A549 (cell line): ENCODE results near the gene NAA15. TPM values are rescaled to one million over a fixed set of nuclear protein-coding genes. Genes with fewer than 3 reads are reported as not detected.

Experiments used
- ATAC-seq, 2 experiments: fragments of 200-7000 bp in 1 of 2; fragments of >200 bp in 1 of 2; cut with Nextera tagmentation in 1 of 2; cut with Tn5 transposase in 1 of 2; 3 replicates each; pipeline versions ENCODE4 v1.8.0 to v1.9.1; 2018 to 2020; ENCODE audit warnings: mild to moderate bottlenecking in 1 of 2, moderate library complexity in 1 of 2
- CTCF ChIA-PET: fragments of 300-600 bp; sonication (Branson Sonifier 250); formaldehyde crosslinking; extraction: SDS; loops from one replicate; lab custom pipeline; 2021; ENCODE audit warnings: antibody characterized with exemption, inconsistent platforms; lab: Yijun Ruan, JAX
- POLR2A ChIA-PET: fragments of 350-600 bp; formaldehyde crosslinking; extraction: SDS; loops from one replicate; lab custom pipeline; 2021; ENCODE audit warnings: antibody characterized with exemption, inconsistent platforms; lab: Yijun Ruan, JAX
- DNase-seq, 2 experiments: peaks; one replicate each; pipeline versions ENCODE4 v3.0.0 to v3.0.0-alpha.2; 2011 to 2016; ENCODE audit warnings: low read depth in 1 of 2, low spot score in 1 of 2
- FAIRE-seq: peaks from 2 replicates; lab custom pipeline; 2011; peaks lifted over from hg19 to GRCh38; lab: Jason Lieb, UNC
- H3K27ac ChIP-seq, 2 experiments: fragments of >200 bp; sonication (Bioruptor Twin); formaldehyde crosslinking; 3 replicates each; pipeline ENCODE4 v1.5.1; 2016 to 2017
- H3K4me1 ChIP-seq: fragments of >200 bp; sonication (Bioruptor Twin); formaldehyde crosslinking; 3 replicates; pipeline ENCODE4 v1.6.1; 2016
- H3K4me2 ChIP-seq: fragments of >200 bp; sonication (Bioruptor Twin); formaldehyde crosslinking; 3 replicates; pipeline ENCODE4 v1.6.1; 2016
- H3K4me3 ChIP-seq: fragments of >200 bp; sonication (Bioruptor Twin); formaldehyde crosslinking; 3 replicates; pipeline ENCODE4 v1.5.1; 2016
- H3K9me3 ChIP-seq: fragments of >200 bp; sonication (Bioruptor Twin); formaldehyde crosslinking; 3 replicates; pipeline ENCODE4 v1.6.1; 2016
- BHLHE40 ChIP-seq: IDR thresholded peaks from 2 replicates; pipeline ENCODE4 v1.6.1; 2012; ENCODE audit warnings: low read depth, low read length, inconsistent platforms
- CEBPB ChIP-seq, 2 experiments: fragments of >200 bp in 1 of 2; sonication (Bioruptor Twin) in 1 of 2; formaldehyde crosslinking in 1 of 2; IDR thresholded peaks; 2 replicates each; pipeline ENCODE4 v1.6.1; 2012 to 2016
- EHMT2 ChIP-seq: fragments of 200-600 bp; sonication (generic); IDR thresholded peaks from 2 replicates; pipeline ENCODE4 v1.6.1; 2016; ENCODE audit warnings: antibody characterized with exemption, low read depth, mild to moderate bottlenecking, moderate library complexity
- ESRRA ChIP-seq: fragments of 150-350 bp; IDR thresholded peaks from 2 replicates; pipeline ENCODE4 v1.6.1; 2014; ENCODE audit warnings: mild to moderate bottlenecking, low read length, borderline replicate concordance
- FOSL2 ChIP-seq, 2 experiments: fragments of 450-650 bp in 1 of 2; fragments of >200 bp in 1 of 2; sonication (Bioruptor Twin) in 1 of 2; formaldehyde crosslinking; IDR thresholded peaks; 2 replicates each; pipeline versions ENCODE4 v1.5.0 to v1.6.1; 2016 to 2020; ENCODE audit warnings: mild to moderate bottlenecking in 1 of 2, moderate library complexity in 1 of 2
- HDAC2 ChIP-seq: fragments of 200-600 bp; sonication (generic); IDR thresholded peaks from 2 replicates; pipeline ENCODE4 v1.6.1; 2016
- HOXA7 ChIP-seq: fragments of 250-450 bp; sonication (Bioruptor Pico); IDR thresholded peaks from 2 replicates; pipeline ENCODE4 v1.5.0; 2020; ENCODE audit warnings: mild to moderate bottlenecking, moderate library complexity
- JUN ChIP-seq, 2 experiments: fragments of >200 bp; sonication (Bioruptor Twin); formaldehyde crosslinking; IDR thresholded peaks; 2 replicates in 1 of 2; 3 replicates in 1 of 2; pipeline ENCODE4 v1.6.1; 2016 to 2017
- JUNB ChIP-seq: fragments of >200 bp; sonication (Bioruptor Twin); formaldehyde crosslinking; IDR thresholded peaks from 2 replicates; pipeline ENCODE4 v1.6.1; 2016
- KDM1A ChIP-seq: fragments of 200-600 bp; sonication (generic); IDR thresholded peaks from 2 replicates; pipeline ENCODE4 v1.6.1; 2016; ENCODE audit warnings: low read depth, mild to moderate bottlenecking
- KDM5A ChIP-seq: fragments of 200-600 bp; sonication (generic); IDR thresholded peaks from 2 replicates; pipeline ENCODE4 v1.6.1; 2016; ENCODE audit warnings: antibody characterized with exemption, mild to moderate bottlenecking
- MAZ ChIP-seq: fragments of 150-350 bp; IDR thresholded peaks from 2 replicates; pipeline ENCODE4 v1.6.1; 2014; ENCODE audit warnings: antibody characterized with exemption, low read depth, low read length, borderline replicate concordance
- PHF8 ChIP-seq: fragments of 200-600 bp; sonication (generic); IDR thresholded peaks from 2 replicates; pipeline ENCODE4 v1.6.1; 2016; ENCODE audit warnings: low read depth, mild to moderate bottlenecking, antibody characterized with exemption, moderate library complexity, borderline replicate concordance
- POLR2A ChIP-seq: IDR thresholded peaks from 2 replicates; pipeline ENCODE4 v1.6.1; 2012; ENCODE audit warnings: mild to moderate bottlenecking, low read length
- RAD21 ChIP-seq, 2 experiments: fragments of >200 bp in 1 of 2; sonication (Bioruptor Twin) in 1 of 2; formaldehyde crosslinking in 1 of 2; IDR thresholded peaks in 1 of 2; conservative IDR thresholded peaks in 1 of 2; 2 replicates in 1 of 2; 3 replicates in 1 of 2; pipeline ENCODE4 v1.6.1; 2012 to 2018; ENCODE audit warnings: inconsistent platforms in 1 of 2
- RARB ChIP-seq: fragments of 250-450 bp; sonication (Bioruptor Pico); IDR thresholded peaks from 2 replicates; pipeline ENCODE4 v1.8.0; 2021; ENCODE audit warnings: mild to moderate bottlenecking, moderate library complexity
- RCOR1 ChIP-seq: fragments of 150-350 bp; IDR thresholded peaks from 2 replicates; pipeline ENCODE4 v1.6.1; 2014; ENCODE audit warnings: antibody characterized with exemption, low read length, low read depth
- TFCP2L1 ChIP-seq: fragments of 250-450 bp; sonication (Bioruptor Pico); IDR thresholded peaks from 2 replicates; pipeline ENCODE4 v1.5.0; 2021; ENCODE audit warnings: mild to moderate bottlenecking
- WGBS: methylation state at CpG from one replicate; pipeline ENCODE4 v1.1.6; 2017; ENCODE audit errors: missing lambda C conversion rate; 5-methylcytosine and 5-hydroxymethylcytosine counted together
- polyA plus RNA-seq, 4 experiments: library from polyadenylated mRNA; depleted of rRNA in 3 of 4; stranded (reverse); fragments of >200 nt; fragmentation: RNase III in 1 of 4; extraction: RNeasy Plus Mini Kit Qiagen cat#74134 plus additional on column Dnase treatment in 1 of 4; gene quantifications; 2 replicates in 3 of 4; 3 replicates in 1 of 4; pipeline ENCODE4 v1.2.3, GENCODE V29; 2011 to 2017
- TF ChIP-seq, protein P1 (sequence below): fragments of >200 bp; sonication (Bioruptor Twin); formaldehyde crosslinking; IDR thresholded peaks from 3 replicates; pipeline ENCODE4 v1.5.1; 2016
- TF ChIP-seq, protein P2 (sequence below): IDR thresholded peaks from 2 replicates; pipeline ENCODE4 v1.6.1; 2012

Gene NAA15
- polyA plus RNA-seq, 2 of the 4 experiments (the other 2 are of a cell fraction) = 29.2 to 45.2 TPM

DNA sequence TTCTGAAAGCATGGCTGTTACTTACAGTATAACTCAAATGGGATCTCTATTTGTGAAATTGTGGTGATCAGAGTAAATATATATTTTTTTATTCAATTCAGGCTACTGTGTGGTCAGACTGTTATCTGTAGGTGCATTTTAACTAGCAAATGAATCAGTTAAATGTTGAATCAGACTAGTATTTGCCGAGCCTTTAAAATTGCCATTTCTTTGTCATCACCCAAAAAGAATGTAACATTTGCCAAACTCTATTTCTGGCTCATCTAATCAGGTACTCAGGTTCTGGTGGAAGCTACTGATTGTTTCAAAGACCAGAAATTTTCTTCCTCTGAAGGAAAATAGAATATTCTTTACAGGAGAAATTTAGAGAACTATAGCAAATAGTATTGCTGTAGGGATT is 1.8 kb upstream of the NAA15 start (continued):
- TF ChIP-seq RAD21 (conservative IDR thresholded peaks at IDR 0.05 in 1 of 2, IDR thresholded peaks at IDR 0.05 in 1 of 2) (no peak), HDAC2 (no peak), JUN (IDR thresholded peaks at IDR 0.05) (no peak), JUNB (no peak), CEBPB (IDR thresholded peaks at IDR 0.05) (no peak), MAZ (no peak)
- TF ChIP-seq, all 56 proteins: peak for 0

DNA sequence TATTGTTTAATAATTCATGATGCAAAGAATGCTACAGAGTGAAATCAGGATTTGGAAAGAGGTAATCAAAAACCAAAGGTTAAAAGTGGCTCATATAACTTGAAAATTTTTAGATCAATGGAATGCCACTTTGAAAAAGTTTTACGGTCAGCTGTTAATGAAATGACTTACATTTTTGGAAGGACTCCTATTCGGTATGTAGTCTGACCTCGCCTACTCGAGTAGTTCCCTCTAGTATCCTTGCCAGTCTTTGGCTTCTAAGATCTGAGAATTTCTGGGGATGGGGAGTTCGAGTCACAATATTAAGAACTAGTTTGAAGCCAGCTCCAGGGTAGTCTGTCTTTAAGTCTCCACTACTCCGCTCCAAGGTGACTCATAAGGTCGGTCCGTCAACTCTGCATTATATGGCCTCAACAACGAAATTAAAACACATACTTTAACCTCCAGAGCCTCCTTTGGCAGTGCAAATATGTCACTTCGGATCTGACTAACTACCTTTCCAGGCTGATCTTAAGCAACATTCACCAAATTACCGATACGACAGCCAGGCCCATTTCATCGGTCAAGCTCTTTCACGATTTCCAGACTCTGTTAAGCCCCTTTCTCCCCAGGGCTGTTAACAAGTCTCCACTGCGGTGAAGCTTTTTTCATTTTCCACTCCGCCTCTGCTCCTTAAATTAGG is 733 bp upstream of the NAA15 start:
- ChIA-PET CTCF (interaction anchor here (0.9 to 1.9 kb wide), 6 partner anchors 26 to 270 kb away, joined by 3 to 6 read pairs (median 3); no protein-coding TSS in a partner anchor), POLR2A (interaction anchor here (0.9 to 2.9 kb wide), 4 partner anchors 11 to 152 kb away, joined by 3 to 27 read pairs (median 4); partner anchors contain the start of gene ELF2)
- Histone ChIP-seq H3K4me1 (peaks cover 21% of the 10 kb centered on the region; the same call in 2 of the 3 replicates), H3K4me3 (peak overlapping the region; percentile 66), H3K9me3 (no peaks in the 10 kb centered on the region; the same call in 2 of the 3 replicates), H3K27ac (peak overlapping the region; percentile 81 to 95), H3K4me2 (peak overlapping the region; percentile 93)
- 5% methylated on average over 16 of the region's 16 CpGs for WGBS
- DNase-seq (peak; percentile 15 to 25), FAIRE-seq (no peak)
- TF ChIP-seq FOSL2 (IDR thresholded peaks at IDR 0.05) = no peak; the same call in 1 of the 2 replicates
- peak; percentile 43; the same call in 1 of the 2 replicates for TF ChIP-seq FOSL2 (CRISPR knock-in tag; IDR thresholded peaks at IDR 0.05)
- no peak for TF ChIP-seq RARB
- TF ChIP-seq, all 56 proteins: peak for 1
- ATAC-seq = peak; percentile 40 to 43; a peak in 5 of 6 replicates

DNA sequence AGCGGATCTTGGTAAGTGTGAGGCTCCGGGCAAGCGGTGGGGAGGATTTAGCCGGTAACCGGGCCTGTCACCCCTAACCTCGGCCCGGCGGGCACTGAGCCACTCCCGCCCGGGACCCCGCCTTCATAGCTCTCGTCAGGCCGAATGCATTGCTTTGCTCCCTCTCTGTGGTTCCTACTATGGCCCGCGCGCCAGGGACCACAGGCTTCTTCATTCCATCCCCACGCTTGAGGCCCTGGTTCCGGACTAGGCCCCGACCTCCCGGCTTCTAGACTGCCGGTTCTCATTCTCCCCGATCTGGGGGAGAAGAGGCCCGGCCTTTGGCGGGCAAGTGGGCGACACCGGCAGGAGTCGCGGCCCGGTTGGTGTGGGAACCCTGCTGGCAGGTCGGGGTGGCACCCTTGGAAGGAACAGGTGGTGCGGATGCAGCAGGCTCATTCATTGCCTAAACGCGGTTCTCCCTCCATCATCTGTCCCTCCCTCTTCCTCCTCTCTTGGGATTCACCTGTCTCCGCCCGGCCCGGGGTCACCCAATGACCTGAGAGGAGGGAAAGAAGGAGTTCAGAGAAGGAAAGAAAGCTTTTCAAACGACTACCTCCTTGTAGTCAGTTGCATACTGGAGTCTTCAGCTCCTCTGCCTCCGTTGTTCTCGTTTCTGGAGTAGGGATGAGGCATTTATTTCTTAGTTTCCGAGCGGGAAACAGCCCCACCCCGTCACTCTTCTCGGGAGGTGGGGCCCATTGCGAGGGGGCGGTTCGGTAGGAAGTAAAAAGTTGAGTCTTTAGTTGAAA is 711 bp downstream of the NAA15 start, which contains the start of gene NDUFC1:
TSS of gene NDUFC1 (minus strand) at position 657 of the 791 bp plus-strand sequence. CDS start 6,679 bp downstream, outside the sequence.
- peak within 1 kb of the TSS; percentile 86 for H3K4me2 ChIP-seq
- peak; percentile 68 to 76 for ATAC-seq
- ChIA-PET CTCF (interaction anchor here (1.1 to 1.6 kb wide), 3 partner anchors 56 to 271 kb away, joined by 3 to 5 read pairs (median 3); no protein-coding TSS in a partner anchor), POLR2A (interaction anchor here (0.5 to 2.9 kb wide), 4 partner anchors 125 to 344 kb away, joined by 3 to 27 read pairs (median 4); partner anchors contain the start of gene ELF2)
- FAIRE-seq = no peak
- WGBS = 1% methylated on average over 22 of the region's 46 CpGs
- TF ChIP-seq BHLHE40 (no peak), KDM5A (0 out of 2 replicates have a peak, but pooled peaks have one; percentile 48), HOXA7 (CRISPR knock-in tag) (no peak), PHF8 (peak; percentile 19; the same call in 1 of the 2 replicates), EHMT2 (no peak), POLR2A (no peak)
- TF ChIP-seq, protein P1, sequence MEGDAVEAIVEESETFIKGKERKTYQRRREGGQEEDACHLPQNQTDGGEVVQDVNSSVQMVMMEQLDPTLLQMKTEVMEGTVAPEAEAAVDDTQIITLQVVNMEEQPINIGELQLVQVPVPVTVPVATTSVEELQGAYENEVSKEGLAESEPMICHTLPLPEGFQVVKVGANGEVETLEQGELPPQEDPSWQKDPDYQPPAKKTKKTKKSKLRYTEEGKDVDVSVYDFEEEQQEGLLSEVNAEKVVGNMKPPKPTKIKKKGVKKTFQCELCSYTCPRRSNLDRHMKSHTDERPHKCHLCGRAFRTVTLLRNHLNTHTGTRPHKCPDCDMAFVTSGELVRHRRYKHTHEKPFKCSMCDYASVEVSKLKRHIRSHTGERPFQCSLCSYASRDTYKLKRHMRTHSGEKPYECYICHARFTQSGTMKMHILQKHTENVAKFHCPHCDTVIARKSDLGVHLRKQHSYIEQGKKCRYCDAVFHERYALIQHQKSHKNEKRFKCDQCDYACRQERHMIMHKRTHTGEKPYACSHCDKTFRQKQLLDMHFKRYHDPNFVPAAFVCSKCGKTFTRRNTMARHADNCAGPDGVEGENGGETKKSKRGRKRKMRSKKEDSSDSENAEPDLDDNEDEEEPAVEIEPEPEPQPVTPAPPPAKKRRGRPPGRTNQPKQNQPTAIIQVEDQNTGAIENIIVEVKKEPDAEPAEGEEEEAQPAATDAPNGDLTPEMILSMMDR = no peak
- peak; percentile 58 to 59 for DNase-seq
- H3K9me3 ChIP-seq = no peaks in the 10 kb centered on the region; the same call in 2 of the 3 replicates
- H3K4me3 ChIP-seq = peak within 1 kb of the TSS; percentile 66
- peaks cover 15% of the 10 kb centered on the region; the same call in 2 of the 3 replicates for H3K4me1 ChIP-seq
- H3K27ac ChIP-seq = peak within 1 kb of the TSS; percentile 85 to 95

DNA sequence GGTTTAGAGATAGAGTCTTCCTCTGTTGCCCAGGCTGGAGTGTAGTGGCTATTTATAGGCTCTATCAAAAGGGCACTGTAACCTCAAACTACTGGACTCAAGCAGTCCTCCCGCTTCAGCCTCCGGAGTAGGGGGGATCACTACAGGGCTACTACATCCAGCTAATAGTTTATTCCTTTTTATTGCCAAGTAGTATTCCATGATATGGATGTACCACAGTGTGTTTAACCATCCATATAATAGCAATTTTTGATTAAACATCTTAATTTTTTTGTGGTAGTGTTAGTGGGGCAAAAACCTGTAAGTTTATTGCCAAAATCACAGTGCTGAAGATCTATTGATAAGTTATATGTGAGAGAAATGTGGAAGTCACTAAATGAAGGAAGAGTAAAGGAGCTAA is 3.6 kb downstream of the NAA15 start:
- POLR2A ChIA-PET = no interaction called here
- H3K27ac ChIP-seq = no peak overlapping the region
- no peak for TF ChIP-seq TFCP2L1 (CRISPR knock-in tag)
- TF ChIP-seq ESRRA = no peak
- no peak for TF ChIP-seq RCOR1
- no peak for TF ChIP-seq HOXA7 (CRISPR knock-in tag)
- TF ChIP-seq KDM1A = 0 out of 2 replicates have a peak, but pooled peaks have one; percentile 44
- TF ChIP-seq, protein P2, sequence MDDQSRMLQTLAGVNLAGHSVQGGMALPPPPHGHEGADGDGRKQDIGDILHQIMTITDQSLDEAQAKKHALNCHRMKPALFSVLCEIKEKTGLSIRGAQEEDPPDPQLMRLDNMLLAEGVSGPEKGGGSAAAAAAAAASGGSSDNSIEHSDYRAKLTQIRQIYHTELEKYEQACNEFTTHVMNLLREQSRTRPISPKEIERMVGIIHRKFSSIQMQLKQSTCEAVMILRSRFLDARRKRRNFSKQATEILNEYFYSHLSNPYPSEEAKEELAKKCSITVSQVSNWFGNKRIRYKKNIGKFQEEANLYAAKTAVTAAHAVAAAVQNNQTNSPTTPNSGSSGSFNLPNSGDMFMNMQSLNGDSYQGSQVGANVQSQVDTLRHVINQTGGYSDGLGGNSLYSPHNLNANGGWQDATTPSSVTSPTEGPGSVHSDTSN = no peak
- H3K4me1 ChIP-seq = peaks cover 8% of the 10 kb centered on the region; the same call in 2 of the 3 replicates
- H3K4me3 ChIP-seq = no peak overlapping the region
- ATAC-seq = no peak
- no peak for DNase-seq
- no peak overlapping the region for H3K4me2 ChIP-seq
- CTCF ChIA-PET = interaction anchor here (0.6 to 1.5 kb wide), 2 partner anchors 9 to 211 kb away, joined by 3 to 4 read pairs; no protein-coding TSS in a partner anchor
- no peaks in the 10 kb centered on the region; the same call in 2 of the 3 replicates for H3K9me3 ChIP-seq
- 90% methylated on average over 2 of the region's 2 CpGs for WGBS
- no peak for FAIRE-seq
